NCI-H345 treated with DMSO at 0.1 percent for 48 hours (cell line): ENCODE data around the gene TXN2.

Experiments
- DNase-seq: peaks from one replicate; lab custom pipeline; 2025; ENCODE audit not compliant: unreplicated experiment; lab: John Stamatoyannopoulos, UW

The TXN2 gene

DNA sequence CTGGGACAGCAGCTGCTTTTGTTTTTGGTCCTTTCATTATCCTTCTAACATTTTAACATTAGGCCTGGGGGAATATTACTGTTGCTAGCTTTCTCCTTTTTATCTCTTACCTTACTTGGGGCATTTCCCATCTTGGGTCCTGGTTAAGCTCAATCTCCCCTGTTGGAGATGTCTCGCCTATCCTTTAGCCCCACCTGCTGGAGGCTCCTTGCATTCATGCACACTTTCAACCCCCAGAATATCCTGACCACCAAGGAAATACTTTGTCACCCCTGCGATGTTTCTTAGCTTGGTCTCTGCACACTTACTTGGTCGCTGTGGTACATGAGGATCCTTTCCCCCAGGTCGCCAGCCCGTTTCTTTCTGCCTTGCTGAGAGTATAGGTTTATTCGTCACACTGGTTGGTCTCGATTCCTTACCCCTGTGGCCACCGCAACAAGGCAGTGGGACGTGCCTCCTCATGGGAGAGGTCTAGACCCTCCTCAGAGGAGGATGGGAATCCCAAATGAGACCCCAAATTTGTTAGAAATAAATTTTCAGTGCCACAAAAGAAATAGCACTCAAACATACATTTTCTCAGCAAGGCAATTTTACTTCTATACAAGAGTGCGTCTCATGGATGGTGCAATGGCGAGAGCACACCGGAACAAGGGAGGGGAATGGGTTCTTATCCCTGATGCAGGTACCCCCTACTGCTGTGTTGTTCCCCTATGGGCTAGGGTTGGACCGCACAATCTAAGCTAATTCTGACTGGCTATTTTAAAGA is 5.4 kb upstream of the TXN2 start:
- no peak for DNase-seq

GRCh38 chr22:36480941-36481392 is 473 bp downstream of the TXN2 start:
- DNase-seq = no peak

GRCh38 chr22:36478966-36479365 is 2.5 kb downstream of the TXN2 start:
- no peak for DNase-seq

GRCh38 chr22:36475341-36475740 is 6.1 kb downstream of the TXN2 start:
- DNase-seq = no peak

- DNase-seq = no peak
These were observed 8.8 kb downstream of the TXN2 start for GRCh38 chr22:36472689-36473088.

DNA sequence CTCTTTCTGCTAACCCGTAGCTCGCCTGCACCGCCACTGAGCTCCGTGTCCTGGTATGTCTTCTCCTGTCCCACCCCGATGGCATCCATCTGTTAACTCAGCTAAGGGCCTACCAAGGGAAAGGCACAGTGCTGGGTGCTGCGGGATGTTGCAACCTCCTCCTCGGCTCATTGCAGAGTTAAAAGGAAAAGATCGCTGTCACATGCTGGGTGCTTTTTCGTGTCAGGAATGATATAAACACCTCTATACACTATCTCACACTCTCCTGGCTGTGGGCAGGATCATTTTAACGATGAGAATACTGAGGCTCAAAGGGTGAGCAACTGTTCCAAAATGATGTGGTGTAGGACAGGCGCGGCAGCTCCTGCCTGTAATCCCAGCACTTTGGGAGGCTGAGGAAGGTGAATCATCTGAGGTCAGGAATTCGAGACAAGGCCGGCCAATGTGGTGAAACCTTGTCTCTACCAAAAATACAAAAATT is 10.1 kb downstream of the TXN2 start:
- DNase-seq = no peak

- DNase-seq = no peak
These were observed 10.5 kb downstream of the TXN2 start for GRCh38 chr22:36470994-36471331.

DNA sequence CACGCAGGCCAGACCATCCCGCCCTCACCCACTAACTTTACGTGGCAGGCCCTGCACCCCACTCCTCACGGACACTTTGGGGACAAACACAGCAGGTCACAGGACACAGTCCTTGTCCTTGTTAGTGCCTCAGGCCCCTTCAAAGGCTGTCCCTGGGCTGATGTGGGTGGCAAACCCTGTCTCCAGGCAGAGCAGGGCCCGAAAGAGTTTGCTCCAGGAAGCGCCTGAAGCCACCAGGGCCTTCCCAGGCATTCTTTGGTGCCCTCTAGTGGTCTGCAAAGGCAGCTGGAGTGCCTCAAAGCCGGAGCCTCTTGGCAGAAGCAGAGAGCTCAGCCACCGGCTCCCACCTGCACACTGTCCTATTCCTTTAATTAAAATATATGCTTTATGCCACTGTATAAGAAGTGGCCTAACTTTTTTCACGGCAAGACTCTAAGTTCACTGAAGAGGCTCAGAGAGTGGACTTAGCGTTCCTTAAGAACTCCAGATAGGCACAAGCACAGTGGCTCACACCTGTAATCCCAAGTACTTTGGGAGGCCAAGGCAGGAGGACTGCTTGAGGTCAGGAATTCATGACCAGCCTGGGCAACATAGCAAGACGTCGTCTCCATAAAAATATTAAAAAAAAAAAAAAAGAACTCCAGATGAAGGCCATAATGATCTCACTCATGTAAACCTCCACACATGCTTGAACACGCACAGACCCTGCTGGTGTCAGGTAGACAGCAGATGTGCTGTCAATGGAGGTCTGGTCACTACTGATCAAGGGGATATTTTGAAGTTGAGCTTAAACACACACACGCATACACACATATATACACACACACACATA is 11.1 kb downstream of the TXN2 start:
- peak; percentile 22 for DNase-seq

GRCh38 chr22:36469094-36469710 is 12.2 kb downstream of the TXN2 start:
- no peak for DNase-seq

DNA sequence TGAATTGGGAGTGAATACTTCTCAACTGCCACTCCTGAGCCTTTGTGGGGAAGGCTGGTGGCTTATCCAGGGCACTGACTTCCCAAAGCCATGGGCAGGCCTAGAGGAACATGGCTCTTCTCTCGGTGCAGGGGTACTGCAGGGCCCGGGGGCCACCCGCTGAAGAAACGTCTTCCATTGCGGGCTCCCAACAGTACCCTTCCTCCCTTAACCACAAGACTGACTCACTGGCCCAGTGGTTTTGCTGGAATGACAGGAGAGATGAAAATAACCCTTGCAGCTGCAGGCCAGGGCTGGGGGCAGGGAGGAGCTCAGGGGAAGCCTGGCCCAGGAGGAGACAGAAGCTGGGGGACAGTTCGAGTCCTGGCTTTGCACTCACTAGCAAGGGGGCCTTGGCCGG is 13.5 kb downstream of the TXN2 start:
- DNase-seq = no peak

- DNase-seq = no peak
These were observed 14.2 kb downstream of the TXN2 start for GRCh38 chr22:36467042-36467810.

GRCh38 chr22:36466258-36466657 is 15.2 kb downstream of the TXN2 start:
- no peak for DNase-seq

GRCh38 chr22:36465232-36466021 is 16.0 kb downstream of the TXN2 start:
- DNase-seq = no peak

GRCh38 chr22:36464715-36465231 is 16.7 kb downstream of the TXN2 start:
- DNase-seq = no peak

DNA sequence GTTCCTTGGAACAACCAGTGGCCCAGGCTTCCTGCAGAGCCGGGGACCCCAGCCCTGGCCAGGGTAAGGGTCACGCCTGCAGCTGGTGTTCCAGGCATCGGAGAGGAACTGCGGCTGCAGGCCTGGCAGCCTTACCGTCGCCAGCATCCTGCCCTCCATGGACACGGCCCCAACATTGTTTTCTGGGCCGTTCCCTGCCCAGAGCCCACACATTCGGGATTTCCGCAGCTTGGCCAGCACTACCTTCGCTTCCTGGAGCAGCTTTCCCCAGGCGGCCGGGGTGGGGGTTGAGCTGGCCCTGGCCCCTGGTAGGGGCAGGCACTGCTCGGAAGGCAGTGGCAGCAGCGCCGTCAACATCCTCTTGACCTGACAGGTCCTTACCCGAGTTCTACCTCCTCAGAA is 17.7 kb downstream of the TXN2 start:
- no peak for DNase-seq

DNA sequence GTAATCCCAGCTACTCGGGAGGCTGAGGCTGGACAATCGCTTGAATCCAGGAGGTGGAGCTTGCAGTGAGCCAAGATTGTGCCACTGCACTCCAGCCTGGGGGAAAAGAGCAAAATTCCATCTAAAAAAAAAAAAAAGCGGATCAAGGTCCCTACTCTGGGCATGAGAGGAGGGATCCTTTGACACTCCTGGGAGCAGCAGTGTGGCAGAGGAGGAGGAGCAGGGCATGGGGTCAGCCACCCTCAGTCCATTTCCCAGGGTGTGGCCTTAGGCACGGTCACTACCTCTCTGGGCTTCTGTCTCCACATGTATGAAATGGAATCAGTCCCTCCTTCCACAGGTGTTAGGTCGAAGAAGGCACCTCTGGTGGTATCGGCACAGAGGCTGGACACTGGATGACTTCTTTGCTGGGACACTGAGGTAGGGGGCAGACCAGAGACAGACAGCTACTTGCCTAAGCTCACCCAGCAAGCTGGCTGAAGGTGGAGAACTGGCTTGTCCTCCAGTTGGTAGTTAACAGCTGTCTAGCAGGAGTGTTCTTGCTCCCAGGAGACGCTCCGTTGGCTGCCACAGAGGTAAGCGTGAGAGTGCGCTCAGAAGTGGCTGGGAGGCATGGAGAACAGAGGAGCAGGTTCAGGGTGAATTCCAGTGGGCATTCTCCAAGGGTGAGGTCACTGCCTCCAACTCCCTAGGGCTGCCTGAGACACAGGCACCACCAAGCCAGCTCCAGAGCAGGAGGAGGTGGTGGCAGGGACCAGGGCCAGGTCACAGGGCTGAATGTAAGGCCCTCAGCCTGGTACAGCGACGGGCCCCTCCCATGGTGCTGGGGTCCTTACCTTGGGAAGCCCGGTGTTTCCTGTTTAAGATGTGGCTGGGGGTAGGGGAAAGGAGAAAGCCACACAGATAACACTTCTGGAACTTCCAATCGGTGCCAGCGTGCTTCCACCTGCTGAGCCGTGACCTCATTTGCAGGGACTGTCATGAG is 19.5 kb downstream of the TXN2 start:
- DNase-seq = no peak

DNA sequence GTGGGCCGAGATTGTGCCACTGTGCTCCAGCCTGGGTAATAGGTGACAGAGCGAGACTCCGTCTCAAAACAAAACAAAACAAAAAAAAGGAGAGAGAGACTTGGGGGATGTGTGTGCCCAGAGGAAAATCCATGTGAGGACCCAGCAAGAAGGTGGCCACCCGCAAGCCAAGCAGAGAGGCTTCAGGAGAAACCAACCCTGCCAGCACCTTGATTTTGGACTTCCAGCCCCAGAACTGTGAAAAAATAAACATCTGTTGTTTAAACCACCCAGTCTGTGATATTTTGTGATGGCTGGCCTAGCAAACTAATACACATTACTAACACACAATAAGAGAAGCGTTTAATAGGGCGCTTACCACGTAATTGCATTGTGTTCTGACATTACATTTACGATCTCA is 21.2 kb downstream of the TXN2 start:
- DNase-seq = no peak

- no peak for DNase-seq
These were observed 23.6 kb downstream of the TXN2 start for GRCh38 chr22:36457688-36458450.
